ENCODE data around the gene REM2.

GRCh38 chr14:22871224-22872032 is 11.6 kb upstream of the REM2 start, which contains the start of gene LRP10:
- TF ChIP-seq POLR2A (IDR thresholded peaks at IDR 0.05; ENCODE audit: borderline replicate concordance, extremely low read depth, insufficient read depth, insufficient read length) = peak; percentile 42
- TF ChIP-seq EZH2 (IDR thresholded peaks at IDR 0.05) = no peak
- no peak for TF ChIP-seq CTCF (IDR thresholded peaks at IDR 0.05 in 2 of 3, conservative IDR thresholded peaks at IDR 0.05 in 1 of 3; ENCODE audit: borderline replicate concordance in 1 of 3, insufficient read depth in 1 of 3, low read depth in 2 of 3, low read length in 2 of 3)
- TF ChIP-seq POLR2AphosphoS5 (IDR thresholded peaks at IDR 0.05; ENCODE audit: low read depth, low read length) = peak; percentile 68; the same call in 1 of the 2 replicates
- no peak for TF ChIP-seq ZNF274 (IDR thresholded peaks at IDR 0.05; ENCODE audit: low read depth, low read length)
- TF ChIP-seq ZFX (IDR thresholded peaks at IDR 0.05) = peak; percentile 57
- TF ChIP-seq ELF1 (IDR thresholded peaks at IDR 0.05; ENCODE audit: borderline replicate concordance, low read depth) = no peak; the same call in 1 of the 2 replicates
- no peak for TF ChIP-seq YY1 (IDR thresholded peaks at IDR 0.05; ENCODE audit: extremely low read depth, insufficient replicate concordance, low read depth, low read length)

All from HCT116 (cell line).